NCI-H460 (cell line): ENCODE measurements around the gene MB. TPM values are rescaled to one million over a fixed set of nuclear protein-coding genes. Genes with fewer than 3 reads are reported as not detected.

Experiments used
- DNase-seq: peaks from one replicate; pipeline ENCODE4 v3.0.0-alpha.2; 2016; ENCODE audit warnings: low read depth; ENCODE audit errors: extremely low read depth
- total RNA-seq: library from RNA; depleted of rRNA; stranded (reverse); fragments of >200 nt; shearing (Covaris generic); gene quantifications from 2 replicates; pipeline ENCODE4 v1.2.3, GENCODE V29; 2014

The MB gene
- total RNA-seq, 1 experiment from 2014 or later, result 0.10 TPM

GRCh38 chr22:35599364-35599763 is 17.8 kb downstream of the MB start:
- no peak for DNase-seq

- DNase-seq, result no peak
Measured at GRCh38 chr22:35598396-35598710, 18.8 kb downstream of the MB start.

DNA sequence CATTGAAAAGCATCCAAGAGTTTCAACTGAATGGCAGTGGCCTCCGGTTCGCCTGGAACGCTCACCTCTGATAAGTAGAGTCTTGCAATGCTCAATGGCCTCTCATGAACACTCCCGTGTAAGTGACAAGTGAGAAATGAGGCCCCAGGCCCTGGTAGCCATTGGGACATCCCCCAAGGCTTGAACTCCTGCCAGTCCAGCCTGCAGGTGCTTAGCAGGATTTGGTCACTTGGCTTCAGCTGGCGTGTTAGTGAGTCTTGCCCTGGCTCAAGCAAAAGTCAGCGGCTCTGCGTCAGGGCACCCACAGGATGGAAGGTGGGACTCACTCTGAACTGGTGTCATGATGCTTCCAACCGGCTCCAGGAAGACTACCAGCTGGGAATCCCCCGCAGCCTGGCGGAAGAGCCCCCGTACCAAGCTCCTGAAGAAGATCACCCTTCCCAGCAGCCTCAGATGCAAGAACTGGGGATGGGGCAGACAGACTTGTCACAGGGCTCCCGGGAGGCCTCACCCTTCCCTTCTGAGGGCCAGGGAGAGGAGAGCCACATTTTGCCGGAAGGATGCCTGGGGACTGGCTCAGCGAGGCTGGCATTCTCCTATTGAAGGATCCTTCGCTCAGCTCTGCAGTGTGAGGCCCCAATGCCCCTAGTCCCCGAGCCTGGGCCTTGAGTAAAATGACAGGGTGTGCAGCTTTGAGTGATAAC is 19.3 kb downstream of the MB start:
- DNase-seq, result no peak

GRCh38 chr22:35596821-35597220 is 20.3 kb downstream of the MB start:
- no peak for DNase-seq

GRCh38 chr22:35594686-35595085 is 22.4 kb downstream of the MB start:
- DNase-seq, result no peak

DNA sequence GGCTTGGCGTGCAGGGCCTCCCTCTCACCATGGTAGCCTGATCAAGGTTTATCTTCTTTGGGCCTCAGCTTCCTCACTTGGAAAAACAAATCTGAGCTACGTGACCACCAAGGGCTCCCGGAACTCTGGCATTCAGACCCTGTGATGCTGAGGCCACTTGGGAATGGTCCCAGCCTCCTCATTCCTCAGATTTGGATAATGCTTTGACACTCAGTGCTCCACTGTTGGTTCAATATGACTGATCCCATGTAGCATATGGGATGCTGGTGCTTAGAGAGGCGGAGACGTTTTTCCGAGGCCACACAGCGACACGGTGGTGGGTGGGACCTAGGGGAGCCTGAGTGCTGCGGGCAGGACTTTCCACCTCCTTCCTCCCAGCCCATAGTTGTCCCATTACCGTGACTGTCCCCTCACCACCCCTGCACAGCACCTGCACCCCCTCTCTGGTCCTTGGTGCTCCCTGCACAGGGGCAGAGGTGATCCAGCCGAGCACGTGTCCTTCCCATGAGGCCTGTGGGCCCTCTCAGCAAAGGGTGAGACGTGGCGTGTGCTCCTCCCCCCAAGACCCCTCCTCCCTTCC is 23.1 kb downstream of the MB start:
- no peak for DNase-seq

DNA sequence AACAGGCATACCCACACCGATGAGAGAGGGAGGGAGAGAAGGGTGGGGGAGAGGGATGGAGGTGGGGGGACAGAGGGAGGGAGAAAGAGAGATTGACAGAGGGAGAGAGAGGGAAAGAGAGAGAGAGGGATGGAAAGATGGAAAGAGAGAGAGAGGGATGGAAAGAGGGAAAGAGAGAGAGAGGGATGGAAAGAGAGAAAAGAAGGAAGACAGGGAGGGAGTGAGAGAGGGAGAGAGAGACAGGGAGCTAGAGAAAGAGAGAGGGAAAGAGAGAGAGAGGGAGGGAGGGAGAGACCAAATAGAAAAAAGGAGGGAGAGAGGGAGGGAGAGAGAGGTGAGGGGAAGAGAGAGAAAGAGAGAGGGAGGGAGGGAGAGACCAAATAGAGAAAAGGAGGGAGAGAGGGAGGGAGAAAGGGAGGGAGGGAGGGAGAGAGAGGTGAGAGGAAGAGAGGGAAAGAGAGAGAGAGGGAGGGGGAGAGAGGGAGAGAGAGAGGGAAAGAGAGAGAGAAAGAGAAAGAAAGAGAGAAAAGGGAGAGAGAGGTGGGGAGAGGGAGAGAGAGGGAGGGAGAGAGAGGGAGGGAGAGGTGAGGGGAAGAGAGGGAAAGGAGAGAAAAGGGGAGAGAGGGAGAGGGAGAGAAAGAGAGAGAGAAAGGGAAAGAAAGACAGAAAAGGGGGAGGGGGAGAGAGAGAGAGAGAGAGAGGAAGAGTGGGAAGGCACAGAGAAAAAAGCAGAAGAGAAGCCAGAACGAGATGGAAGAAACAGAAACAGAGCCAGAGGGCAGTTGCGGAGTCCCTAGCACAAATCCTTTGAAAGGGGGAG is 23.8 kb downstream of the MB start:
- no peak for DNase-seq

GRCh38 chr22:35592418-35592967 is 24.6 kb downstream of the MB start:
- DNase-seq, result no peak

DNA sequence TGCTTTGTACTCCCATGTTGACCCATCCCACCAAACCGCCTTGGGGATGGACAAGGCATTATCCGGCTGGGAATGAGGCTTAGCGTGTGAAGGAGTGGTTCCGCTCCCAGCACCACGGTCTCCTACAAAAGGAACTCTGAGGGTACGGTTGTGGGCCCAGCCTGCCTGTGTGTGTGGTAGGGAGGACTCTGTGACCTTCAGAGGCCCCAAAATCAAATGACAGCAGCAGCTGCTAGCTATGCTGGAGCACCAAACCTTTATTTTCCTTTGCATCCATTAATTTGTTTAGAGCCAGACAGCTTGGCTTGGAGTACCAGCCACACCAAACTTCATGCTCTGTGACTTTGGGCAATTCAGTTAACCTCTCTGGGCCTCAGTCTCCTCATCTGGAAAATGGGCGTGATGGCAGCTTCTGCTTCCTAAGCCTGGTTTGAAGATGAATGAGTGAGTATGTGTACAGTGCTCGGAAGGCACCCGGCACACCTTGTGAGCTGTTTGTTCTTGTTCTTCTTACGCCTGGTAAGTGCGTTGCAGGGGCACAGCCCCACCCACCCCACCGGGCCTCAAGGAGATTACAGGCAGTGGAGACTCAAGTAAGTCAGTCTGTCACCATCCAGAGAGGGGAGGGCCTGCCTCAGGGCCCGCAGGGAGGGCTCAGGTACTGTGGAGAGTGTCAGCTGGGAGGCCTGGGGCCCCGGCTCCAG is 25.3 kb downstream of the MB start:
- no peak for DNase-seq

- DNase-seq, result no peak
Measured at GRCh38 chr22:35590634-35591295, 26.4 kb downstream of the MB start.

DNA sequence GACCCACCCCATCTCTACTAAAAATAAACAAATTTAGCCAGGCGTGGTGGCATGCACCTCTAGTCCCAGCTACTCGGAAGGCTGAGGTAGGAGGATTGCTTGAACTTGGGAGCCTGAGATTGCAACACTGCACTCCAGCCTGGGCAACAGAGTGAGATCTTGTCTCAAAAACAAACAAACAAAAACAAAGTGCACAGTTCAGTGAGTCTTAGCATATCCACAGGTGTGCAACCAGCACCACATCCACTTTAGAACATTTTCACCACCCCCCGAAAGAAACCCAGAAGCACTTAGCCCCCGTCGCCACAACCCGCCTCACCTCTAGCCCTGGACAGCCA is 27.4 kb downstream of the MB start:
- no peak for DNase-seq

DNA sequence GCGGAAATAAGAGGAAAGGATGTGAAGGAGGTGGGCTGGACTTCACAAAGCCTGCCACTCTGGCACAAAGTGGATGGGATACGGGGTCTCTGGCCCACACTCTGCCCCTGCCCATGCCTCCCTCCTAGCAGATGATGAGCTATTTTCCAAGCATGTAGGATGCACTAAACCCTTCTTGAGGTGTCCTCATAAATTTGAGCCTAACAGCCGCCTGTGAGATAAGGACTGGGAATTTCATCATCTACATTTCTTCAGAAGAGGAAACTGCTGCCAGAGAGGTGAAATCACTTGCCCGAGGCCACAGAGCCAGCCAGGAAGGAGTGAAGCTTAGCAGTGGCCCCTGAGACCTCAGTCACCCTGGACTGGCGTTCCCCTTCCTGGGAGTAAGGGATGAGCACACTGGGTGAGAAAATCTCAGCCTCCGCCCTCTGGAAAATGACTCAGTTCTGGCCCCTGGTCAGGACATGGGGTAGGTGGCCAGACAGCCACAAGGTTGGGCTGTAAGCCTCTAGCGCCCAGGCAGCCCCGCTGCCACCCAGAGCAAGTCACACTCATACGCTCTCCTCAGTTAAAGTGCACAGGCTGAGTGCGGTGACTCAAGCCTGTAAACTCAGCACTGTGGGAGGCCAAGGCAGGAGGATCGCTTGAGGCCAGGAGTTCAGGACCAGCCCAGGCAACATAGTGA is 27.9 kb downstream of the MB start:
- peak; percentile 92 for DNase-seq

DNA sequence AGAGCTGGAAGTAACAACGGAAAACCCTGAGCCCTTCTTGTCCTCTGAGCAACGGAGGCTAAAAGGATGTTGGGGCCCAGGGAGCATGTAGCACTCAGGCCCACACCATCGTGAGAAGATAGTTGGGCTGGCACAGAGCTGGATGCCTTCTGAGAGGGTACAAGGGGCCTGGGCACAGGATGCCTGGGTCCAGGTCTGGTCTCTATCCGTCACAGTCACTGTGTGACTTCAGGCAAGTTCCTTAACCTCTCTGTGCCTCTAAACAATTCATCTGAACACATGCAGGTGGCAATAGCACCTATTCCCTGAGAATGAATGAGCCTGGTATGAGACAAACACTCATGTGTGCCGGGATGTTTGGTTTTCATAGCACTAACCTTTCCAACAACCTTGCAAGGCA is 29.2 kb downstream of the MB start:
- DNase-seq, result no peak

DNA sequence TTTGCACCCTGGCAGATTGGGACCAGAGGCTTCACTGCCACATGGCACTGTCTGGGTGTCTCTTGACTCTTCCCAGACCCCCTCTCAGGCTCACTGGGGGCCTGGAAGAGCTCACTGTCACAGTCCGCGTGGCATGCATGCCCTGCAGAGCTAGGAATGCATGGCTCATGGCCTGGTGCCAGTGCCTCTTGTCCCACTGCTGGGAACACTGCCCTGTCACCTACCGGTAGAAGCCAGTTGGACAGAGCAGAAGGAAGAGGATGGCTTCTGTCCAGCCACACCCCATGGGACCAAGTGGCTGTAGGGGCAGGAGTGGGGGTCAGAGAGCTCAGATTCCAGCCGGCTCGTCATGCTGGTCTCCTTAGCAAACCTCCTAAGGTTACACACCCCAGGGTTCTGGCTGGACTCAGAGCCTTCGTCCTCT is 29.7 kb downstream of the MB start:
- no peak for DNase-seq

DNA sequence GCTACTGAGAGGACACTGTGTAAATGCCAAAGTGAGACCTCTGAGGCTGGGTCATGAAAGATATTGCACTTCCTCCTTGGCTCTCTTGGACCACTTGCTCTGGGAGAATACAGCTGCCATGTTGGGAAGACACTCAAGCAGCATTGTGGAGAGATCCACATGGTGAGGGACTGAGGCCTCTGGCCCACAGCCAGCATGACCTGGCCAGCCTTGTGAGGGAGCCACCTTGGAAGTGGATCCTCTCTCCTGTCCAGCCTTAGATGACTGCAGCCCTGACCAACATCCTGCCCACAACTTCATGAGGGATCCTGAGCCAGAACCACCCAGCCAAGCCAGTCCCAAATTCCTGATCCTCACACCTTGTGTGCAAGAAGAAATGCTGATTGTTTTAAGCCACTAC is 30.4 kb downstream of the MB start:
- no peak for DNase-seq

DNA sequence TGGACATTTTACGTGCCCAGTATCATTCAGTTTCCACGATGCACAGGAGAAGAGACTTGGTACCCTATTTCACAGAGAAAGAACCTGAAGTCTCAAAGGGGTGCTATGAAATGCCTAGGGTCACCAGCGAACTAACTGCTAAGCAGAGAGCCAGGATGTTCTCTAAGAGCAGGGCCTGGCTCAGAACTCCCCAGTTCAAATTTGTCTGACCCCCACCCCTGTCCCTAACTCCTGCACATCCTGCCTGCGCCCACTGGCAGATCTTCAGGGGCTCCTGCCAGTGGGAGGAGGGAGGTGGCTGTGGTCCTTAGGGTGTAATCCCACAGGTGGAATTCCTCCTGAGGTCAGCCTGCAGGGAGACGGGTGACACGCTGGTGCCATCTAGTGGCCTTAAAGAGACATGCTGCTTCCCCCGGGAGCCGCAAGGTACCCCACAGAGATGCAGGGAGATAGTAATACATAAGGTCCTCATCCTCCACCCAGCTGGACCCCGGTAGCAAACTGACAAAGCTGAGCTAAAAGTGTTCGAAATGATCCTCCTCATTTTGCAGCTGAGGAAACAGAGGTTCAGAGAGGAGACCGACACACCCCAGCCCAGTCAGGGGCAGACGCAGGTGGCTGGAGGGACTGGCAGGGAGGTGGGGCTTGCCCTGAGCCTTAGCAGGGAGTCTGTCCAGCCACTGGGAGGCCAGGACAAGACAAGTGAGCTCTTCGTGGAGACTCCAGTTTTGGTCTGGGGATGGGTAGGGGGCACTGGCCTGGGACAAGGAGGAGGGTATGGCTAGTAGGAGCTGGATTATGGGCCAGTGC is 34.1 kb downstream of the MB start:
- peak; percentile 54 for DNase-seq

DNA sequence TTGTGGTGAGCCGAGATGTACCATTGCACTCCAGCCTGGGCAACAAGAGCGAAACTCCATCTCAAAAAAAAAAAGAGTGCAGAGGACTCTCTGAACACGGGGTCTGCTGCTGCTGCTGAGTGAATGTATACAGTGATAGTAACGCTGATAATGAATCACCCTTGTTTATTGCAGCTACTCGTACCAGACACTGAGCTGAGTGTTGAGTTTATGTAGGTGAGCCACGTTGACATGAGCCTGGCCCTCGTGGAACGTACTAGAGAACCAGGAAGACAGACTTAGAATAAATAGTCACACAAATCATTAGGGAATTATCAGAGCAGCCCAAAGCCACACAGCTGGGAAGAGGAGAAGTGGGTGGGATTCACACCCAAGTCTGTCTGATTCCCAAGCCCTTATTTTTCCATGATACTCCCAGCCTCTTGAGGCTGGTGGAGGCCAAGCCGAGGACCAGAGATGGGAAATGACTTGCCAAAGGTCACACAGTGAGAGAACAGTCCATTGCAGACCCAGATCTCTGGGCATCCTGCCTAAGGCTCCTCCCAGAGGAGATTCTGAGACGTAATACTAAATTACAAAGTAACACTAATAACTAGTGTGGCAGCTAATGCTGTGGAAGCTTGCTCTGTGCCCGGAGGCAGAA is 34.8 kb downstream of the MB start:
- no peak for DNase-seq

DNA sequence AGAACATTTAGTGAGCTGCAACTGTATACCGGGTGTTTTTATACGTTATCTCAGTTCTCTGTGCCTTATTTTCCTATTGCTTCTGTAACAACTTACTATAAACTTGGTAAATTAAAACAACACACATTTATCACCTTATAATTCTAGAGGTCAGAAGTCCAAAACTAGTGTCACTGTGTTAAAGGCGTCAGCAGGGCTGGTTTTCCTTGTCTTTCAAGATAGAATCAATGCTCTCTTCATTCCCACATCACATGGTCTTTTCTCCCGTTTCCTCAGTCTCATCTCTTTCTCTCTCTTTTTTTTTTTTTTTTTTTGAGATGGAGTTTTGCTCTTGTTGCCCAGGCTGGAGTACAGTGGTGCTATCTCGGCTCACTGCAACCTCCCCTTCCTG is 36.1 kb downstream of the MB start:
- DNase-seq, result no peak
